HG03571 (cell line): ENCODE results near the gene PFDN6.

Experiments
- ATAC-seq: cut with Tn5 transposase; IDR thresholded peaks from one replicate; pipeline ENCODE4 v1.9.1; 2021; ENCODE audit not compliant: unreplicated experiment

PFDN6 gene

GRCh38 chr6:33294086-33294823 lies 4.9 kb downstream of the PFDN6 start:
- no peak for ATAC-seq

- no peak for ATAC-seq
These were observed 6.4 kb downstream of the PFDN6 start for GRCh38 chr6:33295621-33296369.

GRCh38 chr6:33296797-33297405 lies 7.5 kb downstream of the PFDN6 start:
- no peak for ATAC-seq

- no peak for ATAC-seq
These were observed 8.1 kb downstream of the PFDN6 start for GRCh38 chr6:33297406-33297955.

GRCh38 chr6:33297956-33298772 lies 8.8 kb downstream of the PFDN6 start:
- ATAC-seq: no peak

GRCh38 chr6:33298773-33299236 lies 9.4 kb downstream of the PFDN6 start, which contains the start of gene RGL2:
TSS of gene RGL2 (minus strand) at chr6:33298942. CDS start at chr6:33298610, 332 bp downstream.
- ATAC-seq: no peak

GRCh38 chr6:33299237-33299944 lies 10.0 kb downstream of the PFDN6 start:
- peak; percentile 60 for ATAC-seq

GRCh38 chr6:33301877-33302276 lies 12.5 kb downstream of the PFDN6 start:
- ATAC-seq: no peak

GRCh38 chr6:33304216-33304615 lies 14.8 kb downstream of the PFDN6 start:
- ATAC-seq: no peak

GRCh38 chr6:33305052-33305451 lies 15.7 kb downstream of the PFDN6 start:
- no peak for ATAC-seq

GRCh38 chr6:33306356-33306755 lies 17.0 kb downstream of the PFDN6 start:
- ATAC-seq: no peak

- no peak for ATAC-seq
These were observed 23.1 kb downstream of the PFDN6 start for GRCh38 chr6:33312361-33313104.

- ATAC-seq: no peak
These were observed 23.8 kb downstream of the PFDN6 start for GRCh38 chr6:33313105-33313708.

GRCh38 chr6:33313709-33314514 lies 24.5 kb downstream of the PFDN6 start, which contains the start of gene TAPBP:
TSS of gene TAPBP (minus strand) at chr6:33314078. CDS start at chr6:33314041, 37 bp downstream.
- peak; percentile 41 for ATAC-seq

- no peak for ATAC-seq
These were observed 25.1 kb downstream of the PFDN6 start for GRCh38 chr6:33314515-33314942.

GRCh38 chr6:33314943-33315792 lies 25.8 kb downstream of the PFDN6 start:
- ATAC-seq: no peak
